Aorta (tissue), 5 donors: ENCODE measurements around the gene CCDC7. TPM values are rescaled to one million over a fixed set of nuclear protein-coding genes. Genes with fewer than 3 reads are reported as not detected.
"Not testable (repeated sequence)": the region's sequence is repeated elsewhere in the genome, so short reads cannot be mapped to it uniquely, and the experiment has no call there.

Experiments used
- ATAC-seq: fragments of 200-7000 bp; cut with Tn5 transposase; one replicate; pipeline ENCODE4 v1.9.1; 2022; ENCODE audit warnings: moderate library complexity; ENCODE audit not compliant: low FRiP score
- DNase-seq, 2 donors: peaks; one replicate each; pipeline ENCODE4 v3.0.0-alpha.2; 2020
- H3K27ac ChIP-seq, 2 donors: one replicate each; pipeline ENCODE4 v1.5.1; 2013; ENCODE audit warnings: low read length in 2 of 2, mild to moderate bottlenecking in 2 of 2, moderate library complexity in 2 of 2, control low read depth in 1 of 2, inconsistent platforms in 1 of 2, low read depth in 1 of 2
- H3K27me3 ChIP-seq, 2 donors: one replicate each; pipeline ENCODE4 v1.6.1; 2013; ENCODE audit warnings: control low read depth in 1 of 2, low read length in 1 of 2, mild to moderate bottlenecking in 1 of 2, moderate library complexity in 1 of 2; ENCODE audit not compliant: insufficient read depth in 2 of 2, control insufficient read depth in 1 of 2
- H3K36me3 ChIP-seq, 2 donors: one replicate each; pipeline ENCODE4 v1.6.1; 2013; ENCODE audit warnings: control low read depth in 1 of 2, low read length in 1 of 2, mild to moderate bottlenecking in 1 of 2; ENCODE audit not compliant: insufficient read depth in 2 of 2, control insufficient read depth in 1 of 2
- H3K4me1 ChIP-seq, 2 donors: one replicate each; pipeline ENCODE4 v1.6.1; 2013; ENCODE audit warnings: low read length in 2 of 2, control low read depth in 1 of 2, mild to moderate bottlenecking in 1 of 2, moderate library complexity in 1 of 2; ENCODE audit not compliant: insufficient read depth in 2 of 2, control insufficient read depth in 1 of 2
- H3K4me3 ChIP-seq, 2 donors: one replicate each; pipeline ENCODE4 v1.5.1; 2013; ENCODE audit warnings: low read length in 2 of 2, control low read depth in 1 of 2, mild to moderate bottlenecking in 1 of 2
- H3K9me3 ChIP-seq: one replicate; pipeline ENCODE4 v1.6.1; 2013; ENCODE audit warnings: mild to moderate bottlenecking, low read length; ENCODE audit not compliant: control insufficient read depth
- WGBS, 2 donors: extraction: QIAGEN DNeasy Blood & Tissue Kit; methylation state at CpG; one replicate each; pipeline ENCODE4 v1.1.7; 2013; 5-methylcytosine and 5-hydroxymethylcytosine counted together
- intact Hi-C, 2 donors: fragments of 100-400 bp; cut with DNase I; formaldehyde crosslinking; loops; one replicate each; pipeline versions ENCODE4 v1.14.2 to v1.15.0; 2022
- polyA plus RNA-seq, 2 donors: library from polyadenylated mRNA; stranded (reverse); fragments of 200-250 nt; gene quantifications; one replicate each; pipeline ENCODE4 v1.2.3, GENCODE V29; 2013
- total RNA-seq, 2 donors: library from RNA; stranded (reverse); fragmentation: NEBNext Ultra II Directional; extraction: Animal tissue kit (Norgen Biotek cat#: 25700); gene quantifications; one replicate each; pipeline ENCODE4 v1.2.1, GENCODE V29; 2021
- donor health status: healthy with polysubstance abuse.
- donor health status: Bipolar disorder and iron deficiency.
- donor health status: DM: no; HTN: no; CAD: no.
- donor health status: DM: no; HTN: no; CAD: no.
- donor health status: DM: yes; HTN: yes; CAD: no.

The CCDC7 gene
- total and polyA plus RNA-seq, 4 donors, result 0.25 to 47.2 (median 24.2) TPM

DNA sequence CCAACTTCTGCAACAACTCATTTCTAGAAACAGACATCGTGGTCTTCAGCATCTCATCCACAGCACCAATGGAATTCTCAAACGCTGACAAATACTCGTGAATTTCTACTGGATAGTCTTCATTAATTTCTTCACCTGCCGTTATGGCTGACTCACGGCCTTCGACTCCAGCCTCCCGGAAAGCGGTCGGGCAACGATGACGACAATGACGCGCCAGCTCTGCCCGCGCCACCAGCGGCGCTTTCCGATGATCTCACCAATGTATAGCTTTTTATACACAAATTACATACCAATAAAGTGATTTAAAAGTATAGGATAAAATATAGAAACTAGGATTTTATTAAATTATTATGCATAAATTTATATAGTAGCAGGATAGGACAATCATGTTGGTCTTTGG, 65.7 kb downstream of the CCDC7 start:
- Histone ChIP-seq H3K4me1 (no peaks in the 10 kb centered on the region), H3K4me3 (no peak overlapping the region), H3K27me3 (no peaks in the 10 kb centered on the region), H3K27ac (no peak overlapping the region), H3K9me3 (no peaks in the 10 kb centered on the region), H3K36me3 (peaks cover 2% of the 10 kb centered on the region in 2 donors)
- 84 to 90% methylated on average over 18 of the region's 18 CpGs for WGBS, 2 donors
- DNase-seq (no peak), ATAC-seq (no peak)
- intact Hi-C loops, result no loop called here

DNA sequence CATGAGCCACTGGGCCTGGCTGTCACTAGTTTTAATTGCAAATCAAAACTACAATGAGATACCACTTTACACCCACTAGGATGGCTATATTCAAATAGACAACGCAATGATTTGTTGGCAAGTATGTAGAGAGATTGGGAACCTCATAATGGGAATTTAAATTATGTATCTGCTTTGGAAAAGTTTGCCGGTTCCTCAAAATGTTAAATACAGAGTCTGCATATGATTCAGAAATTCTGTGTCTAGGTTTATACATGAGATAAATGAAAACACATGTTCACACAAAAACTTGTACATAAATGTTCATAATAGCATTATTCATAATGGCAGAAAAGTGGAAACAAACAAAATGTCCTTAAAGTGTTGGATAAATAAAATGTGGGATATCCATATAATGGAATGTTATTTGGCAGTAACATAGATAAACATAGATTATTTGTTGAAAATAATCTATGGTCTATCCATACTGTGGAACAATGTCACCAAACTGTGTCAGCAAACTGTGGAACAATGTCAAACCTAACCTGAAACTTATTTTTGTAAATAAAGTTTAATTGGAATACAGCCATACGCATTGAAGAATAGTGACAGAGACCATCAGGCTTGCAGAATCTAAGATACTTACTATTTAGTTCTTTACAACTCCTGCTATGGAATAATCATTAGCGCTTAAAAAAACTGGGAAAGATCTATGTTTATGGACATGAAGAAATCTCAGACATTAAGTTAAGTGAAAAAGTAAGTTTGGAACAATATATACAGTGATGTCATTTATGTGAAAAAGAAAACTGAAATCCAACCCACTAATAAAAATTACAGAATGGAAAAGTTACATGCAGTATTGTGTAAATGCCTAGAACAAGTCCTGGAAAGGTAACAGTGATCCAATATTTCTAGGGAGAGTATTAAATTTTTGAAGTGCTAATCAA, 70.9 kb downstream of the CCDC7 start:
- Histone ChIP-seq H3K4me1 (no peaks in the 10 kb centered on the region), H3K9me3 (no peaks in the 10 kb centered on the region), H3K4me3 (no peak overlapping the region), H3K27ac (no peak overlapping the region), H3K27me3 (no peaks in the 10 kb centered on the region), H3K36me3 (peaks cover 0 to 2% of the 10 kb centered on the region in 2 donors)
- ATAC-seq, result no peak
- intact Hi-C loops, result no loop called here
- 89 to 90% methylated on average over 4 of the region's 4 CpGs for WGBS, 2 donors
- DNase-seq, result no peak

DNA sequence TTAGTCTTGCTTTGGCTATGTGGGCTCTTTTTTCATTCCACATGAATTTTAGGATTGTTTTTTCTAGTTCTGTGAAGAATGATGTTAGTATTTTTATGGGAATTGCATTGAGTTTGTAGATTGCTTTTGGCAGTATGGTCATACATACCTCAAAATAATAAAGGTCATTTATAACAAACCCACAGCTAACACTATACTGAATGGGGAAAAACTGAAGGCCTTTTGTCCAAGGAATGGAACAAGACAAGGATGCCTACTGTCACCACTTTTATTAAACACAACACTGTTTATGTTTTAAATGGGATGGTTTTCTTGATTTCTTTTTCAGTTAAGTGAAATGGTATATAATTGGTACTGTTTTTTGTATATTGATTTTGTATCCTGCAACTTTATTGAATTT, 84.3 kb downstream of the CCDC7 start:
- H3K27ac ChIP-seq, result no peak overlapping the region
- no peaks in the 10 kb centered on the region for H3K27me3 ChIP-seq
- ATAC-seq (no peak), DNase-seq (no peak)
- H3K4me1 ChIP-seq, result no peaks in the 10 kb centered on the region
- intact Hi-C loops, result no loop called here
- no peak overlapping the region for H3K4me3 ChIP-seq
- no peaks in the 10 kb centered on the region for H3K9me3 ChIP-seq
- no peaks in the 10 kb centered on the region for H3K36me3 ChIP-seq

DNA sequence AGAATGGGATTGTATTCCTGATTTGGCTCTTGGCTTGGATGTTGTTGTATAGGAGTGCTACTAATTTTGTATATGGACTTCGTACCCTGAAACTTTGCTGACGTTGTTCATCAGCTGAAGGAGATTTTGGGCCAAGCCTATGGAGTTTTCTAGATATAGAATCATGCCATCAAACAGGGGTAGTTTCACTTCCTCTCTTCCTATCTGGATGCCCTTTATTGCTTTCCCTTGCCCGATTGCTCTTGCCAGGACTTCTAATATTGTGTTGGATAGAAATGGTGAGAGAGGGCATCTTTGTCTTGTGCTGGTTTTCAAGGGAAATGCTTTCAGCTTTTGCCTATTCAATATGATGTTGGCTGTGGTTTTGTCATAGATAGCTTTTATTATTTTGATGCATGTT, 92.3 kb downstream of the CCDC7 start:
- H3K27ac ChIP-seq, result no peak overlapping the region
- DNase-seq, result no peak
- no peaks in the 10 kb centered on the region for H3K4me1 ChIP-seq
- no peak overlapping the region for H3K4me3 ChIP-seq
- ATAC-seq, result no peak
- H3K36me3 ChIP-seq, result no peaks in the 10 kb centered on the region
- intact Hi-C loops, result no loop called here
- H3K27me3 ChIP-seq, result no peaks in the 10 kb centered on the region
- peaks cover 1% of the 10 kb centered on the region for H3K9me3 ChIP-seq
- whole genome bisulfite sequencing, 2 donors, result 84 to 89% methylated on average over 3 of the region's 3 CpGs

DNA sequence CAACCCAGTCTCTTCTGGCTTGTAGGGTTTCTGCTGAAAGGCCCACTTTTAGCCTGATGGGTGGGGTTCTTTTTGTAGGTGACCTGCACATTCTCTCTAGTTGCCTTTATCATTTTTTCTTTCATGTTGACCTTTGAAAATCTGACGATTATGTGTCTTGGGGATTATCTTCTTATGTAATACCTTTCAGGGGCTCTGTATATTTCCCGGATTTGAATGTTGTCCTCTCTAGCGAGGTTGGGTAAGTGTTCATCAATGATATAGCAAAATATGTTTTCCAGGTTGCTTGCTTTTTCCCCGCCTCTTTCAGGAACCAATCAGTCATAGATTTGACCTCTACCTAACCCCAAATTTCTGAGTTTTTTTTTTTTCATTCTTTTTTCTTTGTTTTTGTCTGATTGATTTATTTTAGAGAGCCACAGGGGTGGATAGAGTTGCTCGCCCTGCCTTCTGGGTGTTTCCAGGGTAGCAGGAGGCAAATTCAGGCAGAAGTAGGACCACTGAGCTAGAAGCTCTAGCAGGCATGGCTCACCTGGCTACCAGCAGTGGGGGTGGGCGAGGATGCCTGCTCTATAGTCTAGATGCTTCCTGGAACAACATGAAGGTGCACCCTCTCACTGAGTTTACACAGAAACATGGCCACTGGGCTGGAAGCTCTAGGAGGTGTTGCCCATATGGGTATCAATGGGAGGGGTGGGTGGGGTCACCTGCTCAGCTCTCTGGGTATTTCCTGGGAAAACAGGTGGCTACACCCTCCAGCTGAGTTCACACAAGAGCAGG, 94.9 kb downstream of the CCDC7 start:
- no peaks in the 10 kb centered on the region for H3K36me3 ChIP-seq
- H3K9me3 ChIP-seq, result peaks cover 1% of the 10 kb centered on the region
- ATAC-seq (no peak), DNase-seq (no peak)
- intact Hi-C loops, result no loop called here
- H3K27me3 ChIP-seq, result no peaks in the 10 kb centered on the region
- no peaks in the 10 kb centered on the region for H3K4me1 ChIP-seq
- H3K4me3 ChIP-seq, result no peak overlapping the region
- WGBS, 2 donors, result 95 to 96% methylated on average over 6 of the region's 6 CpGs
- H3K27ac ChIP-seq, result no peak overlapping the region

DNA sequence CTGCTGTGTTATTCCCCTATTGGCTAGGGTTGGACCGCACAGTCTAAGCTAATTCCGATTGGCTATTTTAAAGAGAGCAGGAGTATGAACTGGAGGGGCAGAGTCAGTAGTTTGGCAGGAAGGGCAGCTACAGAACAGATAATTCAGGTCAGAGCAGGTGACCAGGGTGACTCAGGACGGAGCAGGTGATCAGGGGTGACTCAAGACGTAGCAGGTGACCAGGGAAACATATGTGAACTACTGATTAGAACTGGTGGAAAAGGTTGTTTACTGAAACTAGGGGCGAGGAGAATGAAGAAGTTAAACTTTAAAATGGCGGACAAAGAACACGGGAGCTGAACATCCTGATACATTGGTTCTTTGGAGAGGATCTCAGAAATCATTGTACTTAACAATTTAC, 102.3 kb downstream of the CCDC7 start:
- intact Hi-C loops, result no loop called here
- 97% methylated on average over 7 of the region's 7 CpGs for WGBS, 2 donors
- H3K36me3 ChIP-seq, result no peaks in the 10 kb centered on the region
- no peaks in the 10 kb centered on the region for H3K4me1 ChIP-seq
- DNase-seq (no peak), ATAC-seq (no peak)
- H3K27ac ChIP-seq, result no peak overlapping the region
- no peaks in the 10 kb centered on the region for H3K9me3 ChIP-seq
- no peak overlapping the region for H3K4me3 ChIP-seq
- no peaks in the 10 kb centered on the region for H3K27me3 ChIP-seq

DNA sequence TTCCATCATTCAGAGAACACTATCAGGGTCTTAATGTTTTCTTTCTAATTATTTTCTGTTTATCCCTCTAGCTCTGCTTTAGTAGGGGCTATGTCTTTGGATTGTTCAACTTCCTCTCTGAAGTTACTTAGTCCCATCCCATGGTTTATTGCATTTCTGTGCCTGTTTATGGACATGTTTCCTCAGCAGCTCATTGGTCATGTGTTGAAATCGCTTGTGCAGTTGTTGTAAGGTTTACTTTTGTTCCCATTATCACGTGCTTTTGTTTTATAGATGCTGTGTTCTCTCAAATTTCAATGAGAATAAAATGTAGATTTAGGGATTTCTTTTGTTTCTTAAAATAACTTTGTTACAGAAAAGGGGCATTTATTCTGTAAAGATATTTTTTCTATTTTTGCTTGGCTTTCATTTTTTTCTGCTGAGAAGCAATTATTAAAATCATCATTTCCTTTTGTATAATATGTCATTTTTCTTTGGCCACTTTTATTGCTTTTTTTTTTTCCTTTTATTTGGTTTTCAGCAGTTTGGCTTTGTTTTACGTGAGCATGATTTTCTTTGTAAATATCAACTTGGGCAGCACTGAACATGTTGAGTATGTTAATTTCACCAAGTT, 110.9 kb downstream of the CCDC7 start:
- ATAC-seq, result no peak

DNA sequence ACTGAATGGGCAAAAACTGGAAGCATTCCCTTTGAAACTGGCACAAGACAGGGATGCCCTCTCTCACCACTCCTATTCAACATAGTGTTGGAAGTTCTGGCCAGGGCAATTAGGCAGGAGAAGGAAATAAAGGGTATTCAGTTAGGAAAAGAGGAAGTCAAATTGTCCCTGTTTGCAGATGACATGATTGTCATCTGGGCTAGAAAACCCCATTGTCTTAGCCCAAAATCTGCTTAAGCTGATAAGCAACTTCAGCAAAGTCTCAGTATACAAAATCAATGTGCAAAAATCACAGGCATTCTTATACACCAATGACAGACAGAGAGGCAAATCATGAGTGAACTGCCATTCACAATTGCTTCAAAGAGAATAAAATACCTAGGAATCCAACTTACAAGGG, 116.8 kb downstream of the CCDC7 start:
- H3K4me3 ChIP-seq, H3K27me3 ChIP-seq, H3K27ac ChIP-seq, intact Hi-C loops, DNase-seq, H3K4me1 ChIP-seq, H3K9me3 ChIP-seq, ATAC-seq, H3K36me3 ChIP-seq: not testable (repeated sequence)

More for the DNA sequence above, 110.9 kb downstream of the CCDC7 start:
- intact Hi-C loops, result no loop called here
- Histone ChIP-seq H3K4me3 (no peak overlapping the region), H3K36me3 (no peaks in the 10 kb centered on the region), H3K27ac (no peak overlapping the region), H3K27me3 (no peaks in the 10 kb centered on the region), H3K9me3 (no peaks in the 10 kb centered on the region), H3K4me1 (no peaks in the 10 kb centered on the region)
- WGBS, 2 donors, result 69 to 84% methylated on average over 3 of the region's 3 CpGs
- no peak for DNase-seq
